ENCODE measurements around the gene TRDN. TPM values are rescaled to one million over a fixed set of nuclear protein-coding genes. Genes with fewer than 3 reads are reported as not detected.

TRDN gene
- total and polyA plus RNA-seq, 7 donors: under 0.01 to 1.2 TPM; not detected in 5

- Histone ChIP-seq H3K4me3 (no peak overlapping the region), H3K27me3 (no peaks in the 10 kb centered on the region), H3K27ac (no peak overlapping the region), H3K36me3 (no peaks in the 10 kb centered on the region), H3K4me1 (no peaks in the 10 kb centered on the region), H3K9me3 (no peaks in the 10 kb centered on the region)
- TF ChIP-seq POLR2A (IDR thresholded peaks at IDR 0.05) (no peak), POLR2AphosphoS5 (IDR thresholded peaks at IDR 0.05) (no peak), EP300 (IDR thresholded peaks at IDR 0.05) (no peak)
- TF ChIP-seq, protein P1, sequence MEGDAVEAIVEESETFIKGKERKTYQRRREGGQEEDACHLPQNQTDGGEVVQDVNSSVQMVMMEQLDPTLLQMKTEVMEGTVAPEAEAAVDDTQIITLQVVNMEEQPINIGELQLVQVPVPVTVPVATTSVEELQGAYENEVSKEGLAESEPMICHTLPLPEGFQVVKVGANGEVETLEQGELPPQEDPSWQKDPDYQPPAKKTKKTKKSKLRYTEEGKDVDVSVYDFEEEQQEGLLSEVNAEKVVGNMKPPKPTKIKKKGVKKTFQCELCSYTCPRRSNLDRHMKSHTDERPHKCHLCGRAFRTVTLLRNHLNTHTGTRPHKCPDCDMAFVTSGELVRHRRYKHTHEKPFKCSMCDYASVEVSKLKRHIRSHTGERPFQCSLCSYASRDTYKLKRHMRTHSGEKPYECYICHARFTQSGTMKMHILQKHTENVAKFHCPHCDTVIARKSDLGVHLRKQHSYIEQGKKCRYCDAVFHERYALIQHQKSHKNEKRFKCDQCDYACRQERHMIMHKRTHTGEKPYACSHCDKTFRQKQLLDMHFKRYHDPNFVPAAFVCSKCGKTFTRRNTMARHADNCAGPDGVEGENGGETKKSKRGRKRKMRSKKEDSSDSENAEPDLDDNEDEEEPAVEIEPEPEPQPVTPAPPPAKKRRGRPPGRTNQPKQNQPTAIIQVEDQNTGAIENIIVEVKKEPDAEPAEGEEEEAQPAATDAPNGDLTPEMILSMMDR (IDR thresholded peaks at IDR 0.05): no peak
- WGBS, 2 donors: 74 to 79% methylated on average over 1 of the region's 1 CpG
- no peak for DNase-seq
- intact Hi-C loops (cut with DNase I): no loop called here
Observed at GRCh38 chr6:123309130-123309529, 327.6 kb downstream of the TRDN start.

- no peak overlapping the region for H3K27ac ChIP-seq
- 18 to 37% methylated on average over 2 of the region's 2 CpGs for WGBS, 2 donors
- TF ChIP-seq POLR2A (IDR thresholded peaks at IDR 0.05) (no peak), EP300 (IDR thresholded peaks at IDR 0.05) (no peak), POLR2AphosphoS5 (IDR thresholded peaks at IDR 0.05) (no peak)
- TF ChIP-seq, protein P1 (IDR thresholded peaks at IDR 0.05): no peak
Observed at GRCh38 chr6:123306334-123306733, 330.4 kb downstream of the TRDN start.

GRCh38 chr6:123295672-123296071 lies 341.1 kb downstream of the TRDN start:
- Histone ChIP-seq H3K27ac (no peak overlapping the region), H3K27me3 (no peaks in the 10 kb centered on the region), H3K9me3 (no peaks in the 10 kb centered on the region), H3K4me3 (no peak overlapping the region), H3K4me1 (no peaks in the 10 kb centered on the region), H3K36me3 (no peaks in the 10 kb centered on the region)
- WGBS, 2 donors: 92 to 95% methylated on average over 8 of the region's 8 CpGs
- TF ChIP-seq EP300 (IDR thresholded peaks at IDR 0.05): no peak
- TF ChIP-seq POLR2AphosphoS5 (IDR thresholded peaks at IDR 0.05): no peak
- TF ChIP-seq, protein P1 (IDR thresholded peaks at IDR 0.05): no peak
- TF ChIP-seq POLR2A (IDR thresholded peaks at IDR 0.05): no peak
- DNase-seq: no peak
- intact Hi-C loops (cut with DNase I): no loop called here

More at GRCh38 chr6:123306334-123306733, 330.4 kb downstream of the TRDN start:
- intact Hi-C loops (cut with DNase I): no loop called here
- Histone ChIP-seq H3K4me1 (no peaks in the 10 kb centered on the region), H3K27me3 (no peaks in the 10 kb centered on the region), H3K4me3 (no peak overlapping the region), H3K9me3 (no peaks in the 10 kb centered on the region), H3K36me3 (no peaks in the 10 kb centered on the region)
- no peak for DNase-seq

DNA sequence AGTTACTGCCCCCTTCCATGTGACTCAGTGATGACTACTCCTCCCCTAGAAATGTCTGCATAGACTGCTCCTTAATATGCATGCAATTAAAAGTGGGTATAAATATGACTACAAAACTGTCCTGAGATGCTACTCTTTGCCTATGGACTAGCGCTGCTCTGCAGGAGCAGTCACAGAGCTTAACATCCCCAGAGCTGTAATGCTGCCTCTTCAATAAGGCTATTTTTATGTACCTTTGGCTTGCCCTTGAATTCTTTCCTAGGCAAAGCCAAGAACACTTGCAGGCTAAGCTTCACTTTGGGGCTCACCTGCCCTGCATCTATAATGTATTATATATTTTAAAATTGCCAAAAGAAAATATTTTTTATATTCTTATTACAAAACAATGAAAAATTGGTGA lies 341.6 kb downstream of the TRDN start:
- no peaks in the 10 kb centered on the region for H3K9me3 ChIP-seq
- WGBS, 2 donors: 92 to 96% methylated on average over 1 of the region's 1 CpG
- no peaks in the 10 kb centered on the region for H3K4me1 ChIP-seq
- intact Hi-C loops (cut with DNase I): no loop called here
- H3K36me3 ChIP-seq: no peaks in the 10 kb centered on the region
- H3K4me3 ChIP-seq: no peak overlapping the region
- H3K27ac ChIP-seq: no peak overlapping the region
- TF ChIP-seq, protein P1 (IDR thresholded peaks at IDR 0.05): no peak
- TF ChIP-seq POLR2A (IDR thresholded peaks at IDR 0.05) (no peak), EP300 (IDR thresholded peaks at IDR 0.05) (no peak), POLR2AphosphoS5 (IDR thresholded peaks at IDR 0.05) (no peak)
- H3K27me3 ChIP-seq: no peaks in the 10 kb centered on the region
- DNase-seq: no peak

DNA sequence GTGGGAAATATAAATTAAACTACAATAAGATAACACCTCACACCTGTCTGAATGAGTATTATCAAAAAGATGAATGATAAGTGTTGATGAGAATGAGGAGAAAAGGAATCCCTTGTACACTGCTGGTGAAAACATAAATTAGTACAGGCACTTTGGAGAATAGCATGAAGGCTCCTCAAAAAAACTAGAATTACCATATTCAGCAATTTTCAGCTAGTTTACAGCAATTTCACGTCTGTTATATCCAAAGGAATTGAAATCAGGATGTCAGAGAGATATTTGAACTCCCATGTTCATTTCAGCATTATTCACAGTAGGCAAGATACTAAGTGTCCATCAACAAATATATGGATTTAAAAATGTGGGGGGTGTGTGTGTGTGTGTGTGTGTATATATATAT lies 348.1 kb downstream of the TRDN start:
- no peak for TF ChIP-seq POLR2A (IDR thresholded peaks at IDR 0.05)
- no peak for TF ChIP-seq EP300 (IDR thresholded peaks at IDR 0.05)
- no peak for TF ChIP-seq POLR2AphosphoS5 (IDR thresholded peaks at IDR 0.05)
- TF ChIP-seq, protein P1 (IDR thresholded peaks at IDR 0.05): no peak
- H3K27ac ChIP-seq: no peak overlapping the region
- H3K4me1 ChIP-seq: no peaks in the 10 kb centered on the region
- intact Hi-C loops (cut with DNase I): no loop called here
- no peak for DNase-seq
- WGBS, 2 donors: 64 to 74% methylated on average over 1 of the region's 1 CpG
- no peaks in the 10 kb centered on the region for H3K36me3 ChIP-seq
- H3K9me3 ChIP-seq: no peaks in the 10 kb centered on the region
- no peak overlapping the region for H3K4me3 ChIP-seq
- H3K27me3 ChIP-seq: no peaks in the 10 kb centered on the region

Measured in sigmoid colon (tissue), 7 donors.